Measurements from ENCODE around the gene FAF2. TPM values are rescaled to one million over a fixed set of nuclear protein-coding genes. Genes with fewer than 3 reads are reported as not detected.
"Not testable (repeated sequence)": the region's sequence is repeated elsewhere in the genome, so short reads cannot be mapped to it uniquely, and the experiment has no call there.

The FAF2 gene
- polyA plus RNA-seq, 4 donors = 6.8 to 48.9 (median 15.4) TPM

GRCh38 chr5:176543428-176544182 lies 95.4 kb downstream of the FAF2 start:
- peak; percentile 90 to 95 for DNase-seq
- H3K36me3 ChIP-seq (ENCODE audit: control insufficient read depth in 3 of 3, insufficient read depth in 2 of 3, low read depth in 1 of 3, low read length in 3 of 3) = peaks cover 0 to 3% (median 0%) of the 10 kb centered on the region in 3 donors
- FAIRE-seq = no peak
- no peaks in the 10 kb centered on the region for H3K27me3 ChIP-seq (ENCODE audit: control insufficient read depth in 3 of 3, insufficient read depth in 3 of 3, low read length in 3 of 3)
- H3K4me1 ChIP-seq (ENCODE audit: control insufficient read depth in 3 of 3, insufficient read depth in 2 of 3, low read depth in 1 of 3, low read length in 2 of 3) = peaks cover 3 to 53% (median 7%) of the 10 kb centered on the region in 3 donors
- peak overlapping the region; percentile 58 to 90 (median 76) for H3K4me3 ChIP-seq (ENCODE audit: low read depth in 1 of 3, low read length in 3 of 3)
- H3K27ac ChIP-seq (ENCODE audit: low read depth in 1 of 3, low read length in 2 of 3) = peak overlapping the region; percentile 98 to 99 (median 99)
- WGBS, 3 donors = 0% methylated on average over 47 to 63 of the region's 63 CpGs
- no peaks in the 10 kb centered on the region for H3K9me3 ChIP-seq (ENCODE audit: control insufficient read depth in 2 of 2, insufficient read depth in 1 of 2, low read depth in 1 of 2, low read length in 1 of 2)

- Histone ChIP-seq H3K36me3 (ENCODE audit: control insufficient read depth in 3 of 3, insufficient read depth in 2 of 3, low read depth in 1 of 3, low read length in 3 of 3) (peaks cover 0 to 5% (median 0%) of the 10 kb centered on the region in 3 donors), H3K4me3 (ENCODE audit: low read depth in 1 of 3, low read length in 3 of 3) (peak overlapping the region in 2 of 3 donors; percentile 22 to 51), H3K9me3 (ENCODE audit: control insufficient read depth in 2 of 2, insufficient read depth in 1 of 2, low read depth in 1 of 2, low read length in 1 of 2) (no peaks in the 10 kb centered on the region), H3K27me3 (ENCODE audit: control insufficient read depth in 3 of 3, insufficient read depth in 3 of 3, low read length in 3 of 3) (no peaks in the 10 kb centered on the region), H3K4me1 (ENCODE audit: control insufficient read depth in 3 of 3, insufficient read depth in 2 of 3, low read depth in 1 of 3, low read length in 2 of 3) (peaks cover 3 to 66% (median 7%) of the 10 kb centered on the region in 3 donors), H3K27ac (ENCODE audit: low read depth in 1 of 3, low read length in 2 of 3) (peak overlapping the region; percentile 98 to 99 (median 99))
- FAIRE-seq = no peak
- 38 to 75% (median 67%) methylated on average over 6 of the region's 6 CpGs for WGBS, 3 donors
- DNase-seq = no peak
Measured at GRCh38 chr5:176545388-176545736, 97.2 kb downstream of the FAF2 start.

GRCh38 chr5:176545737-176546509 lies 97.7 kb downstream of the FAF2 start:
- no peaks in the 10 kb centered on the region for H3K9me3 ChIP-seq (ENCODE audit: control insufficient read depth in 2 of 2, insufficient read depth in 1 of 2, low read depth in 1 of 2, low read length in 1 of 2)
- H3K27me3 ChIP-seq (ENCODE audit: control insufficient read depth in 3 of 3, insufficient read depth in 3 of 3, low read length in 3 of 3) = no peaks in the 10 kb centered on the region
- peak overlapping the region; percentile 98 to 99 (median 99) for H3K27ac ChIP-seq (ENCODE audit: low read depth in 1 of 3, low read length in 2 of 3)
- H3K4me3 ChIP-seq (ENCODE audit: low read depth in 1 of 3, low read length in 3 of 3) = peak overlapping the region in 2 of 3 donors; percentile 12 to 51
- peaks cover 3 to 69% (median 7%) of the 10 kb centered on the region in 3 donors for H3K4me1 ChIP-seq (ENCODE audit: control insufficient read depth in 3 of 3, insufficient read depth in 2 of 3, low read depth in 1 of 3, low read length in 2 of 3)
- FAIRE-seq = no peak
- H3K36me3 ChIP-seq (ENCODE audit: control insufficient read depth in 3 of 3, insufficient read depth in 2 of 3, low read depth in 1 of 3, low read length in 3 of 3) = peaks cover 0 to 10% (median 0%) of the 10 kb centered on the region in 3 donors
- peak; percentile 96 to 98 for DNase-seq
- 15 to 57% (median 45%) methylated on average over 13 of the region's 13 CpGs for WGBS, 3 donors

- no peaks in the 10 kb centered on the region for H3K27me3 ChIP-seq (ENCODE audit: control insufficient read depth in 3 of 3, insufficient read depth in 3 of 3, low read length in 3 of 3)
- peaks cover 0 to 65% (median 2%) of the 10 kb centered on the region in 3 donors for H3K4me1 ChIP-seq (ENCODE audit: control insufficient read depth in 3 of 3, insufficient read depth in 2 of 3, low read depth in 1 of 3, low read length in 2 of 3)
- 22 to 58% (median 40%) methylated on average over 8 of the region's 8 CpGs for WGBS, 3 donors
- H3K36me3 ChIP-seq (ENCODE audit: control insufficient read depth in 3 of 3, insufficient read depth in 2 of 3, low read depth in 1 of 3, low read length in 3 of 3) = peaks cover 0 to 20% (median 0%) of the 10 kb centered on the region in 3 donors
- peak overlapping the region; percentile 95 to 99 (median 98) for H3K27ac ChIP-seq (ENCODE audit: low read depth in 1 of 3, low read length in 2 of 3)
- DNase-seq (peak; percentile 95 to 98), FAIRE-seq (no peak)
- no peak overlapping the region for H3K4me3 ChIP-seq (ENCODE audit: low read depth in 1 of 3, low read length in 3 of 3)
- no peaks in the 10 kb centered on the region for H3K9me3 ChIP-seq (ENCODE audit: control insufficient read depth in 2 of 2, insufficient read depth in 1 of 2, low read depth in 1 of 2, low read length in 1 of 2)
Measured at GRCh38 chr5:176547802-176548201, 99.6 kb downstream of the FAF2 start.

GRCh38 chr5:176548967-176549444 lies 100.8 kb downstream of the FAF2 start, which contains the start of gene CDHR2:
CDHR2 (plus strand) TSS chr5:176549342; CDS start chr5:176565353, 16,011 bp downstream.
- DNase-seq (peak; percentile 87 to 93), FAIRE-seq (no peak)
- Histone ChIP-seq H3K36me3 (ENCODE audit: control insufficient read depth in 3 of 3, insufficient read depth in 2 of 3, low read depth in 1 of 3, low read length in 3 of 3) (peaks cover 0 to 29% (median 0%) of the 10 kb centered on the region in 3 donors), H3K27me3 (ENCODE audit: control insufficient read depth in 3 of 3, insufficient read depth in 3 of 3, low read length in 3 of 3) (no peaks in the 10 kb centered on the region), H3K4me3 (ENCODE audit: low read depth in 1 of 3, low read length in 3 of 3) (peak within 1 kb of the TSS in 2 of 3 donors; percentile 66 to 78), H3K27ac (ENCODE audit: low read depth in 1 of 3, low read length in 2 of 3) (peak within 1 kb of the TSS; percentile 95 to 99 (median 98)), H3K9me3 (ENCODE audit: control insufficient read depth in 2 of 2, insufficient read depth in 1 of 2, low read depth in 1 of 2, low read length in 1 of 2) (no peaks in the 10 kb centered on the region), H3K4me1 (ENCODE audit: control insufficient read depth in 3 of 3, insufficient read depth in 2 of 3, low read depth in 1 of 3, low read length in 2 of 3) (peaks cover 0 to 75% (median 2%) of the 10 kb centered on the region in 3 donors)
- WGBS, 3 donors = 16 to 61% (median 53%) methylated on average over 17 to 18 of the region's 18 CpGs

GRCh38 chr5:176549871-176550270 lies 101.7 kb downstream of the FAF2 start:
- no peaks in the 10 kb centered on the region for H3K27me3 ChIP-seq (ENCODE audit: control insufficient read depth in 3 of 3, insufficient read depth in 3 of 3, low read length in 3 of 3)
- peak; percentile 35 to 48 for DNase-seq
- WGBS, 3 donors = 28 to 78% (median 55%) methylated on average over 7 of the region's 7 CpGs
- H3K4me3 ChIP-seq (ENCODE audit: low read depth in 1 of 3, low read length in 3 of 3) = peak overlapping the region in 2 of 3 donors; percentile 66 to 78
- peaks cover 0 to 33% (median 0%) of the 10 kb centered on the region in 3 donors for H3K36me3 ChIP-seq (ENCODE audit: control insufficient read depth in 3 of 3, insufficient read depth in 2 of 3, low read depth in 1 of 3, low read length in 3 of 3)
- peaks cover 0 to 79% (median 2%) of the 10 kb centered on the region in 3 donors for H3K4me1 ChIP-seq (ENCODE audit: control insufficient read depth in 3 of 3, insufficient read depth in 2 of 3, low read depth in 1 of 3, low read length in 2 of 3)
- H3K27ac ChIP-seq (ENCODE audit: low read depth in 1 of 3, low read length in 2 of 3) = peak overlapping the region; percentile 95 to 99 (median 98)
- no peaks in the 10 kb centered on the region for H3K9me3 ChIP-seq (ENCODE audit: control insufficient read depth in 2 of 2, insufficient read depth in 1 of 2, low read depth in 1 of 2, low read length in 1 of 2)
- FAIRE-seq = no peak

GRCh38 chr5:176550275-176550831 lies 102.2 kb downstream of the FAF2 start:
- WGBS, 3 donors = 16 to 50% (median 18%) methylated on average over 14 to 16 of the region's 16 CpGs
- H3K27me3 ChIP-seq (ENCODE audit: control insufficient read depth in 3 of 3, insufficient read depth in 3 of 3, low read length in 3 of 3) = no peaks in the 10 kb centered on the region
- H3K27ac ChIP-seq (ENCODE audit: low read depth in 1 of 3, low read length in 2 of 3) = peak overlapping the region; percentile 95 to 99 (median 98)
- no peaks in the 10 kb centered on the region for H3K9me3 ChIP-seq (ENCODE audit: control insufficient read depth in 2 of 2, insufficient read depth in 1 of 2, low read depth in 1 of 2, low read length in 1 of 2)
- peaks cover 0 to 74% (median 2%) of the 10 kb centered on the region in 3 donors for H3K4me1 ChIP-seq (ENCODE audit: control insufficient read depth in 3 of 3, insufficient read depth in 2 of 3, low read depth in 1 of 3, low read length in 2 of 3)
- FAIRE-seq (no peak), DNase-seq (peak; percentile 57 to 58)
- H3K4me3 ChIP-seq (ENCODE audit: low read depth in 1 of 3, low read length in 3 of 3) = peak overlapping the region in 2 of 3 donors; percentile 66 to 78
- H3K36me3 ChIP-seq (ENCODE audit: control insufficient read depth in 3 of 3, insufficient read depth in 2 of 3, low read depth in 1 of 3, low read length in 3 of 3) = peaks cover 0 to 37% (median 2%) of the 10 kb centered on the region in 3 donors

- peak overlapping the region; percentile 95 to 99 (median 98) for H3K27ac ChIP-seq (ENCODE audit: low read depth in 1 of 3, low read length in 2 of 3)
- H3K9me3 ChIP-seq (ENCODE audit: control insufficient read depth in 2 of 2, insufficient read depth in 1 of 2, low read depth in 1 of 2, low read length in 1 of 2); H3K27me3 ChIP-seq (ENCODE audit: control insufficient read depth in 3 of 3, insufficient read depth in 3 of 3, low read length in 3 of 3); FAIRE-seq: not testable (repeated sequence)
- H3K36me3 ChIP-seq (ENCODE audit: control insufficient read depth in 3 of 3, insufficient read depth in 2 of 3, low read depth in 1 of 3, low read length in 3 of 3) = peaks cover 0 to 41% (median 2%) of the 10 kb centered on the region in 3 donors
- DNase-seq = peak in 1 of 2 donors; percentile 18
- peaks cover 0 to 68% (median 2%) of the 10 kb centered on the region in 3 donors for H3K4me1 ChIP-seq (ENCODE audit: control insufficient read depth in 3 of 3, insufficient read depth in 2 of 3, low read depth in 1 of 3, low read length in 2 of 3)
- H3K4me3 ChIP-seq (ENCODE audit: low read depth in 1 of 3, low read length in 3 of 3) = peak overlapping the region in 2 of 3 donors; percentile 66 to 78
- WGBS, 3 donors = 57 to 77% (median 61%) methylated on average over 11 of the region's 11 CpGs
Measured at GRCh38 chr5:176550937-176551336, 102.8 kb downstream of the FAF2 start.

Measured in small intestine (tissue), 7 donors.